GM12878 (cell line): Measurements from ENCODE around the gene PMPCA. TPM values are rescaled to one million over a fixed set of nuclear protein-coding genes. Genes with fewer than 3 reads are reported as not detected.

Source experiments
- HSF1 ChIP-seq: fragments of 150-350 bp; IDR thresholded peaks from 2 replicates; pipeline ENCODE4 v1.6.1; 2014; ENCODE audit warnings: mild to moderate bottlenecking, low read depth, low read length
- IKZF1 ChIP-seq: fragments of 450-650 bp; conservative IDR thresholded peaks from 2 replicates; pipeline ENCODE4 v1.6.1; 2017; ENCODE audit warnings: antibody characterized with exemption, mild to moderate bottlenecking
- IRF3 ChIP-seq: fragments of 450-650 bp; IDR thresholded peaks from 2 replicates; pipeline ENCODE4 v1.6.1; 2014; ENCODE audit warnings: mild to moderate bottlenecking
- NKRF ChIP-seq: fragments of 450-650 bp; conservative IDR thresholded peaks from 2 replicates; pipeline ENCODE4 v1.6.1; 2017; ENCODE audit warnings: mild to moderate bottlenecking, moderate library complexity
- RELB ChIP-seq: fragments of 450-650 bp; IDR thresholded peaks from 2 replicates; pipeline ENCODE4 v1.6.1; 2017; ENCODE audit warnings: low read depth, mild to moderate bottlenecking, moderate library complexity
- SMC3 ChIP-seq: IDR thresholded peaks from 2 replicates; pipeline ENCODE4 v1.6.1; 2011; ENCODE audit warnings: low read length, improper control_type of control experiment, borderline replicate concordance
- ZNF384 ChIP-seq: IDR thresholded peaks from 2 replicates; pipeline ENCODE4 v1.6.1; 2012; ENCODE audit warnings: low read depth, mild to moderate bottlenecking, low read length, improper control_type of control experiment, borderline replicate concordance
- ZSCAN29 ChIP-seq: fragments of 450-650 bp; IDR thresholded peaks from 2 replicates; pipeline ENCODE4 v1.6.1; 2017; ENCODE audit warnings: mild to moderate bottlenecking, moderate library complexity
- polyA plus RNA-seq, 11 experiments: library from polyadenylated mRNA; depleted of rRNA in 4 of 11; unstranded in 6 of 11; stranded (reverse) in 5 of 11; fragments of >200 nt; fragmentation: Nextera tagmentation in 4 of 11; fragmentation: Illumina TruSeq in 1 of 11; extraction: Ambion mirVana in 4 of 11; extraction: Trizol in 1 of 11; gene quantifications; 1 replicate in 1 of 11; 2 replicates in 10 of 11; pipeline versions ENCODE4 v1.2.1 to v1.2.3, GENCODE V29; 2011 to 2016; ENCODE audit warnings: inconsistent platforms in 2 of 11, missing spikeins in 2 of 11, low read depth in 1 of 11
- total RNA-seq, 4 experiments: library from RNA; depleted of rRNA in 3 of 4; stranded (reverse); fragments of >200 nt in 3 of 4; fragmentation: Illumina TruSeq in 1 of 4; extraction: Trizol in 1 of 4; gene quantifications; 2 replicates each; pipeline versions ENCODE4 v1.2.1 to v1.2.3, GENCODE V29; 2013 to 2021
- TF ChIP-seq, protein P1 (sequence below), 3 experiments: IDR thresholded peaks in 2 of 3; conservative IDR thresholded peaks in 1 of 3; 2 replicates each; pipeline ENCODE4 v1.5.1; 2011; ENCODE audit warnings: low read depth in 3 of 3, low read length in 3 of 3, mild to moderate bottlenecking in 3 of 3, control low read depth in 2 of 3, moderate library complexity in 2 of 3, inconsistent platforms in 1 of 3, mixed read lengths in 1 of 3; ENCODE audit not compliant: control insufficient read depth in 2 of 3, insufficient read depth in 1 of 3; ENCODE audit errors: extremely low read depth in 1 of 3
- TF ChIP-seq, protein P2 (sequence below): fragments of 450-650 bp; IDR thresholded peaks from 2 replicates; pipeline ENCODE4 v1.6.1; 2017; ENCODE audit warnings: mild to moderate bottlenecking, moderate library complexity
- TF ChIP-seq, protein P3 (sequence below): IDR thresholded peaks from 2 replicates; pipeline ENCODE4 v1.6.1; 2011; ENCODE audit warnings: borderline replicate concordance, low read depth, mild to moderate bottlenecking, moderate library complexity, low read length; ENCODE audit not compliant: insufficient read depth, poor library complexity, severe bottlenecking

Gene PMPCA
- total and polyA plus RNA-seq, 10 of the 15 experiments (the other 5 are each of a cell fraction or from before 2014, with no cell fraction given), result 8.1 to 137 (median 75.7) TPM

DNA sequence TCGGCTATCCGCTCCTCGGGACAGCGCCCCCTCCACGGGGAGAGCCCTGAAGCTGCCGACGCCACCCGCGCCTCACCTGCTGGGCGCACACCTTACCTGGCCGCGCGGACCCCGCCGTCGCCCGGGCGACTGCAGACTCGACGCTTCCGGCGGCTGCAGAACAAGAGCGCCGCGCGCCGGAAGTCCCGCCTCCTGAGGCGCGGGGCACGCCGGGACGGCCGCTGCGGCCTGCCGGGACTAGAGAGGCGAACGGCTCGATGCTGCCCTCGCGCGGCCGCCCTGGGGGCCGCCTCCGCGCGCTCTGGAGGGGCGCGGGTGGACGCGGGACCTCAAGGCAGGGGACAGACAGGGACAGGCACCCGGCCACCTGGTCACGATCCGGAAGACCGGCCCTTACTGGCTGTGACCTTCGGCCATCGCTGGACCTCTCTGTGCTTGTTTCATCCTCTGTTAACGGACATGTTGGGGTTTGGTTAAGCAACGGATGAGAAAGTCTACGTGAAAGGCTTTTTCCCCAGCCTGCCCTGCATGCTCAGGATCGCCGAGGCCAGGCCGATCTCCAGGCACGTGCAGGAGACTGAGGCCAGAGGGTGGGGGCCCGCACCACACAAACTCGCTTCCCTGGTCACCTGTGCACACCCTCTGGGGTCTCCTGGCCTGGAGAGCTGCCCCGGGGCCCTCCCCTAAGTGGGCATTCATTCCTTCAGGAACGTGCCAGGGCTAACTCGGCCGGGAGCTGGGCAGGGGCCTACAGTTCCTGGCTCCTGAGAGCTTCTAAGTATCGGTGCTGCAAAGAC is 10.2 kb upstream of the PMPCA start, which contains the start of gene SNAPC4 (continued):
- no peak for TF ChIP-seq HSF1
- TF ChIP-seq, protein P1, sequence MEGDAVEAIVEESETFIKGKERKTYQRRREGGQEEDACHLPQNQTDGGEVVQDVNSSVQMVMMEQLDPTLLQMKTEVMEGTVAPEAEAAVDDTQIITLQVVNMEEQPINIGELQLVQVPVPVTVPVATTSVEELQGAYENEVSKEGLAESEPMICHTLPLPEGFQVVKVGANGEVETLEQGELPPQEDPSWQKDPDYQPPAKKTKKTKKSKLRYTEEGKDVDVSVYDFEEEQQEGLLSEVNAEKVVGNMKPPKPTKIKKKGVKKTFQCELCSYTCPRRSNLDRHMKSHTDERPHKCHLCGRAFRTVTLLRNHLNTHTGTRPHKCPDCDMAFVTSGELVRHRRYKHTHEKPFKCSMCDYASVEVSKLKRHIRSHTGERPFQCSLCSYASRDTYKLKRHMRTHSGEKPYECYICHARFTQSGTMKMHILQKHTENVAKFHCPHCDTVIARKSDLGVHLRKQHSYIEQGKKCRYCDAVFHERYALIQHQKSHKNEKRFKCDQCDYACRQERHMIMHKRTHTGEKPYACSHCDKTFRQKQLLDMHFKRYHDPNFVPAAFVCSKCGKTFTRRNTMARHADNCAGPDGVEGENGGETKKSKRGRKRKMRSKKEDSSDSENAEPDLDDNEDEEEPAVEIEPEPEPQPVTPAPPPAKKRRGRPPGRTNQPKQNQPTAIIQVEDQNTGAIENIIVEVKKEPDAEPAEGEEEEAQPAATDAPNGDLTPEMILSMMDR (IDR thresholded peaks at IDR 0.05 in 2 of 3, conservative IDR thresholded peaks at IDR 0.05 in 1 of 3; ENCODE audit: control insufficient read depth in 2 of 3, extremely low read depth in 1 of 3, insufficient read depth in 1 of 3, low read depth in 3 of 3, low read length in 3 of 3), result peak; percentile 75 to 96 (median 89)
- TF ChIP-seq, protein P2, sequence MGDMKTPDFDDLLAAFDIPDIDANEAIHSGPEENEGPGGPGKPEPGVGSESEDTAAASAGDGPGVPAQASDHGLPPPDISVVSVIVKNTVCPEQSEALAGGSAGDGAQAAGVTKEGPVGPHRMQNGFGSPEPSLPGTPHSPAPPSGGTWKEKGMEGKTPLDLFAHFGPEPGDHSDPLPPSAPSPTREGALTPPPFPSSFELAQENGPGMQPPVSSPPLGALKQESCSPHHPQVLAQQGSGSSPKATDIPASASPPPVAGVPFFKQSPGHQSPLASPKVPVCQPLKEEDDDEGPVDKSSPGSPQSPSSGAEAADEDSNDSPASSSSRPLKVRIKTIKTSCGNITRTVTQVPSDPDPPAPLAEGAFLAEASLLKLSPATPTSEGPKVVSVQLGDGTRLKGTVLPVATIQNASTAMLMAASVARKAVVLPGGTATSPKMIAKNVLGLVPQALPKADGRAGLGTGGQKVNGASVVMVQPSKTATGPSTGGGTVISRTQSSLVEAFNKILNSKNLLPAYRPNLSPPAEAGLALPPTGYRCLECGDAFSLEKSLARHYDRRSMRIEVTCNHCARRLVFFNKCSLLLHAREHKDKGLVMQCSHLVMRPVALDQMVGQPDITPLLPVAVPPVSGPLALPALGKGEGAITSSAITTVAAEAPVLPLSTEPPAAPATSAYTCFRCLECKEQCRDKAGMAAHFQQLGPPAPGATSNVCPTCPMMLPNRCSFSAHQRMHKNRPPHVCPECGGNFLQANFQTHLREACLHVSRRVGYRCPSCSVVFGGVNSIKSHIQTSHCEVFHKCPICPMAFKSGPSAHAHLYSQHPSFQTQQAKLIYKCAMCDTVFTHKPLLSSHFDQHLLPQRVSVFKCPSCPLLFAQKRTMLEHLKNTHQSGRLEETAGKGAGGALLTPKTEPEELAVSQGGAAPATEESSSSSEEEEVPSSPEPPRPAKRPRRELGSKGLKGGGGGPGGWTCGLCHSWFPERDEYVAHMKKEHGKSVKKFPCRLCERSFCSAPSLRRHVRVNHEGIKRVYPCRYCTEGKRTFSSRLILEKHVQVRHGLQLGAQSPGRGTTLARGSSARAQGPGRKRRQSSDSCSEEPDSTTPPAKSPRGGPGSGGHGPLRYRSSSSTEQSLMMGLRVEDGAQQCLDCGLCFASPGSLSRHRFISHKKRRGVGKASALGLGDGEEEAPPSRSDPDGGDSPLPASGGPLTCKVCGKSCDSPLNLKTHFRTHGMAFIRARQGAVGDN, result peak; percentile 92
- TF ChIP-seq NKRF, result 0 out of 2 replicates have a peak, but pooled peaks have one; percentile 0
- TF ChIP-seq ZSCAN29, result no peak
- TF ChIP-seq IRF3, result peak; percentile 46; the same call in 1 of the 2 replicates
- TF ChIP-seq, protein P3, sequence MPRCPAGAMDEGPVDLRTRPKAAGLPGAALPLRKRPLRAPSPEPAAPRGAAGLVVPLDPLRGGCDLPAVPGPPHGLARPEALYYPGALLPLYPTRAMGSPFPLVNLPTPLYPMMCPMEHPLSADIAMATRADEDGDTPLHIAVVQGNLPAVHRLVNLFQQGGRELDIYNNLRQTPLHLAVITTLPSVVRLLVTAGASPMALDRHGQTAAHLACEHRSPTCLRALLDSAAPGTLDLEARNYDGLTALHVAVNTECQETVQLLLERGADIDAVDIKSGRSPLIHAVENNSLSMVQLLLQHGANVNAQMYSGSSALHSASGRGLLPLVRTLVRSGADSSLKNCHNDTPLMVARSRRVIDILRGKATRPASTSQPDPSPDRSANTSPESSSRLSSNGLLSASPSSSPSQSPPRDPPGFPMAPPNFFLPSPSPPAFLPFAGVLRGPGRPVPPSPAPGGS, result no peak
- peak; percentile 80; the same call in 1 of the 2 replicates for TF ChIP-seq IKZF1
- TF ChIP-seq ZNF384, result no peak
- TF ChIP-seq SMC3, result peak; percentile 55; the same call in 1 of the 2 replicates
- no peak for TF ChIP-seq RELB
